ENCODE measurements around the gene EXD3.

The EXD3 gene

DNA sequence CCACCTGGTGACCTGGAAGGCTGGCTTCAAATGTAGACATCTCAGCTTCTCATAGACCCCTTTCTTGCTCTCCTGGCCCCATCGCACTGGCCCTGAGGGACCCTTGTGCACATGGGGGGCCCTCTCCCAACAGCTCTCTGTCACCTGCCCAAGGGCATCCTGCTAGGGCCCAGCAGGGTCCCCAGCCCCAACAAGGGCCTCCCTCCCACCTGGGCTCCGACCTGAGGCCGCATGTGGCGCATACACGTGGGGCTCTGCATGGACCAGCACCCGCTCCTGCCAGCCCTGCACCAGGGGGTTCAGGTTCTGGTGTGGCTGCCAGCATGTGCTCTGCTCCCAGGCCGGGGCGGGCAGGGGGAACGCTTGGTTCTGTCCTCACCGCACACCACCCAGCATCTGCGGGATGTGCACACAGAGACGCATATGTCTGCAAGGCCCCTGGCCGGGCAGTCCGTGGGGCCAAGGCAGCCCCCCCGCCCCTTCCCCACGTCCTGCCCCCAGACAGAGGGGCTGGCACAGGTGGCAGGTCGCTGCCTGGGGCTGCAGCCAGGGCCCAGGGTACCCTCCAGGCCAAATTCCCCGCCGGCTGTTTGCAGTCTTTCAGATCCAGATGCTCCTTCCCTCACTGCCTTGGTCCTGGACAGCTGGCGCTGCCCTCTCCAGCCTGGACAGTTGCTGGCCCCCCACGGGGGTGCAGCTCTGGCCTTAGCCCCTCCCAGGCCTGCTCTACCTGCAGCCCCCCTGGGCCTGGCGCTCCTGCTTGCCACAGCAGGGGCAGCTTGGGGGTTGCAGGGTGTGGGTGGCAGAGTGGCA, 103.0 kb downstream of the EXD3 start:
- Histone ChIP-seq H3K9ac (ENCODE audit: low read length) (no peak overlapping the region), H3K4me2 (ENCODE audit: low read depth, low read length) (no peak overlapping the region), H3K27ac (ENCODE audit: low read length) (no peak overlapping the region), H3K4me1 (ENCODE audit: low read length) (no peaks in the 10 kb centered on the region), H3K27me3 (replicated peaks; ENCODE audit: insufficient read depth, low read length) (peaks cover 83% of the 10 kb centered on the region), H4K20me1 (ENCODE audit: insufficient read depth, low read length) (no peaks in the 10 kb centered on the region), H3K79me2 (ENCODE audit: low read length) (no peaks in the 10 kb centered on the region), H3K9me2 (replicated peaks; ENCODE audit: insufficient read depth, low read length) (no peaks in the 10 kb centered on the region), H3F3A (ENCODE audit: insufficient read depth, low read length) (no peaks in the 10 kb centered on the region), H3K36me3 (replicated peaks; ENCODE audit: insufficient read depth, low read length) (no peaks in the 10 kb centered on the region), H3K9me3 (replicated peaks; ENCODE audit: insufficient read depth, low read length) (no peaks in the 10 kb centered on the region), H2AFZ (ENCODE audit: low read length) (no peak overlapping the region), H3K4me3 (ENCODE audit: low read length) (no peak overlapping the region)
- no peak for DNase-seq
- no peak for TF ChIP-seq EZH2phosphoT487 (IDR thresholded peaks at IDR 0.05; ENCODE audit: low read length)
- no peak for TF ChIP-seq CTCF (IDR thresholded peaks at IDR 0.05; ENCODE audit: low read length)
- TF ChIP-seq EZH2 (optimal IDR thresholded peaks at IDR 0.05; ENCODE audit: low read depth, low read length): no peak

GRCh38 chr9:137319011-137319738, 103.8 kb downstream of the EXD3 start:
- no peak overlapping the region for H3K4me3 ChIP-seq (ENCODE audit: low read length)
- DNase-seq: no peak
- no peak overlapping the region for H3K9ac ChIP-seq (ENCODE audit: low read length)
- H3K4me2 ChIP-seq (ENCODE audit: low read depth, low read length): no peak overlapping the region
- H3K27me3 ChIP-seq (replicated peaks; ENCODE audit: insufficient read depth, low read length): peaks cover 81% of the 10 kb centered on the region
- no peaks in the 10 kb centered on the region for H3K9me2 ChIP-seq (replicated peaks; ENCODE audit: insufficient read depth, low read length)
- H4K20me1 ChIP-seq (ENCODE audit: insufficient read depth, low read length): no peaks in the 10 kb centered on the region
- H3K36me3 ChIP-seq (replicated peaks; ENCODE audit: insufficient read depth, low read length): no peaks in the 10 kb centered on the region
- H3K9me3 ChIP-seq (replicated peaks; ENCODE audit: insufficient read depth, low read length): no peaks in the 10 kb centered on the region
- H3K27ac ChIP-seq (ENCODE audit: low read length): no peak overlapping the region
- H3K79me2 ChIP-seq (ENCODE audit: low read length): no peaks in the 10 kb centered on the region
- H2AFZ ChIP-seq (ENCODE audit: low read length): no peak overlapping the region
- TF ChIP-seq CTCF (IDR thresholded peaks at IDR 0.05; ENCODE audit: low read length) (no peak), EZH2phosphoT487 (IDR thresholded peaks at IDR 0.05; ENCODE audit: low read length) (no peak), EZH2 (optimal IDR thresholded peaks at IDR 0.05; ENCODE audit: low read depth, low read length) (no peak)
- H3K4me1 ChIP-seq (ENCODE audit: low read length): no peaks in the 10 kb centered on the region
- no peaks in the 10 kb centered on the region for H3F3A ChIP-seq (ENCODE audit: insufficient read depth, low read length)

- Histone ChIP-seq H3K27ac (ENCODE audit: low read length) (no peak overlapping the region), H3K4me3 (ENCODE audit: low read length) (no peak overlapping the region), H2AFZ (ENCODE audit: low read length) (no peak overlapping the region), H4K20me1 (ENCODE audit: insufficient read depth, low read length) (no peaks in the 10 kb centered on the region), H3F3A (ENCODE audit: insufficient read depth, low read length) (no peaks in the 10 kb centered on the region), H3K9me2 (replicated peaks; ENCODE audit: insufficient read depth, low read length) (no peaks in the 10 kb centered on the region), H3K79me2 (ENCODE audit: low read length) (no peaks in the 10 kb centered on the region), H3K4me2 (ENCODE audit: low read depth, low read length) (no peak overlapping the region), H3K4me1 (ENCODE audit: low read length) (no peaks in the 10 kb centered on the region), H3K9ac (ENCODE audit: low read length) (no peak overlapping the region), H3K36me3 (replicated peaks; ENCODE audit: insufficient read depth, low read length) (no peaks in the 10 kb centered on the region), H3K9me3 (replicated peaks; ENCODE audit: insufficient read depth, low read length) (no peaks in the 10 kb centered on the region), H3K27me3 (replicated peaks; ENCODE audit: insufficient read depth, low read length) (peaks cover 81% of the 10 kb centered on the region)
- no peak for DNase-seq
- TF ChIP-seq EZH2 (optimal IDR thresholded peaks at IDR 0.05; ENCODE audit: low read depth, low read length): no peak
- TF ChIP-seq EZH2phosphoT487 (IDR thresholded peaks at IDR 0.05; ENCODE audit: low read length): no peak
Observed at GRCh38 chr9:137318602-137319001, 104.4 kb downstream of the EXD3 start.
